ENCODE results near the gene ANKRD36.
"Not testable (repeated sequence)": the region's sequence is repeated elsewhere in the genome, so short reads cannot be mapped to it uniquely, and the experiment has no call there.

- not testable (repeated sequence) for TF ChIP-seq CTCF (IDR thresholded peaks at IDR 0.05; ENCODE audit: low read depth, low read length); EZH2phosphoT487 (IDR thresholded peaks at IDR 0.05; ENCODE audit: low read depth)
Measured at GRCh38 chr2:97233660-97234295, 120.8 kb downstream of the ANKRD36 start.

Data from OCI-LY3 (cell line).